ENCODE data around the gene ILRUN.
"Not testable (repeated sequence)": the region's sequence is repeated elsewhere in the genome, so short reads cannot be mapped to it uniquely, and the experiment has no call there.

ILRUN gene

DNA sequence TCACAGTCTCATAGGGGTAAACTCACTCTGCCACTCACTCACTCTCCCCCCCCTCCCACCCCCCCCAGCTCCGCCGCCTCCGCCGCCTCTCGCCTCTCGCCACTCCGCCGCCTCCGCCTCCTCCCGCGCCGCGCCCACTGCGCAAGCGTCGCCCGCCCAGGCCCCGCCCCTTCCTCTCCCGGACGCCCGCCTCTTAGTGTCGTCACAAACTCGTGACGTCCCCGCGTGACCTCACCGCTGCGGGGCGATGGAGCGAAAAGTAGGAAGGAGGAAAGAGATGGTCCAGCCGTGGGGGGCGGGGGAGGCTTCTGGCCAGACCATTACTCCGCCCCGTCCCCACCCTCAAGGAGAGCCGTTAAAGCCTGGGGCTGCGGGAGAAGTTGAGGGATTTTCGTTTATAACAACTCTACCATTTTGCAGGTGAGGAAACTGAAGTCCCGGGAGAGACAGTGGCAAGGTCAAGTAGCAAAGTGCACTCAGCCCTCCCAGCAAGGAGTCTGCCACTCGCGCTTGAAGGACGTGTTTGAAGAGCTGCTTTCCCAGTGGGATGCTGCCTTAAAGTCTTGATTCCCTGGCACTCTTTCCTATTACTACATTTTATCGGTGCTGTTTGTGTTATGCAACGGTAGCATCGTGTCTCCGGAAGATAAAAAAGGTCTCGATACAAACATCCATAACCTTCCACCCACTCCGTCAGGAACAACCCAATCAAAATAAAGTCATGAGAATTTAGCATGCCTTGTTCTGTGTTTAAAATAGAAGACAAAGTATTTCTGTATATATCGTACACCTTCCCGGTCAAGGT is at the start of gene ILRUN:
ILRUN (minus strand) TSS at position 29 of the 805 bp plus-strand sequence. CDS start 164 bp downstream, outside the sequence.
- DNase-seq: peak; percentile 93
- in situ Hi-C loops (cut with HindIII; ENCODE audit: low pct_ligation_motif_present, low pct_unique_long_range_greater_than_20kb, low sequenced_read_pairs): no loop called here

DNA sequence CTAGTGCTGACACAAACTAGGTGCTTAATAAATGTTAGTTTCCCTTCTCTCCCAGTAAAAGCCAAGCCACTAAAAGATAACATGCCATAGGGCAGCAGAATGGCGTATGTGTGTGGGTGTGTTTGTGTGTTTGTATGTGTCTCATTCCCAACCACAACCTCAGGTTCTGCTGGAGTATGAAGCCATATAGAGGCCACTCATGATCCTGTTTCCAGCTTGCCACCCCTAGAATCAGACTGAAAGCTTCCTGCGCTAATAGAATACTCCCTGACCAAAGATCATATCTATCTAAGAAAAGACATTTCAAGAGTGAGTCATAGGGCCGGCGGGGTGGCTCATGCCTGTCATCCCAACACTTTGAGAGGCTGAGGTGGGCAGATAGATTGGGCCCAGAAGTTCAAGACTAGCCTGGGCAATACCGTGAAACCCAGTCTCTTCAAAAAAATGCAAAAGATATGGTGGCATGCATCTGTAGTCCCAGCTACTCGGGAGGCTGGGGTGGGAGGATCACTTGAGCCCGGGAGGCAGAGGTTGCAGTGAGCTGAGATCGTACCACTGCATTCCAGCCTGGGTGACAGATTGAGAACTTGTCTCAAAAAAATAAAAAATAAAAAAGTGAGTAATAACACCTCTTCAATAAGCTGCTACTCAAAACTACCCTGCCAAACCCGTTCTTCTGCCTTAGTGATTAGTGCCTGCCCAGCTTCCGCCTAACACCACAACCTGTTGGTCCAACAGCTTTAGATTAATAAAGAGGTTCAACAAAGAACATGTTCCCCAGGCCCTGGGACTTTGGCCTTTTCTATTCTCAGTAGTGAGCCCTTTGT is 48.9 kb upstream of the ILRUN start:
- in situ Hi-C loops (cut with HindIII; ENCODE audit: low pct_ligation_motif_present, low pct_unique_long_range_greater_than_20kb, low sequenced_read_pairs): no loop called here
- DNase-seq: no peak

DNA sequence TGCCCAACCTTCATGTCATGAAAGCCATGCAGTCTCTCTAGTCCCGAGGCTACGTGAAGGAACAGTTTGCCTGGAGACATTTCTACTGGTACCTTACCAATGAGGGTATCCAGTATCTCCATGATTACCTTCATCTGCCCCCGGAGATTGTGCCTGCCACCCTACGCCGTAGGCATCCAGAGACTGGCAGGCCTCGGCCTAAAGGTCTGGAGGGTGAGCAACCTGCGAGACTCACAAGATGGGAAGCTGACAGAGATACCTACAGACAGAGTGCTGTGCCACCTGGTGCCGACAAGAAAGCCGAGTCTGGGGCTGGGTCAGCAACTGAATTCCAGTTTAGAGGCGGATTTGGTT is 47.7 kb upstream of the ILRUN start:
- in situ Hi-C loops (cut with HindIII; ENCODE audit: low pct_ligation_motif_present, low pct_unique_long_range_greater_than_20kb, low sequenced_read_pairs): not testable (repeated sequence)

DNA sequence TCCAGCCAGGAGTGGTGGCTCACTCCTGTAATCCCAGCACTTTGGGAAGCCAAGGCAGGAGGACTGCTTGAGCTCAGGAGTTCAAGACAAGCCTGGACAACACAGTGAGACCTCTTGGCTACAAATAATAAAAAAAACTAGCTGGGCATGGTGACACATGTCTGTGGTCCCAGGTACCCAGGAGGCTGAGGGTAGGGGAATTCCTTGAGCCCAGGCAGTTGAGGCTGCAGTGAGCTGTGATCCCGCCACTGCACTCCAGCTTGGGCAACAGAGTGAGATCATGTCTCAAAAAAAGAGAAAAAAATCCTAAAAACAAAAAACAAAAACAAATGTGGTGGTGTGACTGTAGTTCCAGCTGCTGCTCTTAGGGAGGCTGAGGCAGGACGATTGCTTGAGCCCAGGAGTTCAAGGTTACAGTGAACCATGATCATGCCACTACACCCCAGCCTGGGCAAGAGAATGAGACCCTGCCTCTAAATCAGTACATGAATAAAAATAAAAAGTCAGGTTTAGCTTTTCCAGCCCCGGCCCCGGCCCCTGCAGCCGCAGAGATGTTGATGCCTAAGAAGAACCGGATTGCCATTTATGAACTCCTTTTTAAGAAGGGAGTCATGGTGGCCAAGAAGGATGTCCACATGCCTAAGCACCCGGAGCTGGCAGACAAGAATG is 47.2 kb upstream of the ILRUN start:
- in situ Hi-C loops (cut with HindIII; ENCODE audit: low pct_ligation_motif_present, low pct_unique_long_range_greater_than_20kb, low sequenced_read_pairs): no loop called here
- DNase-seq: no peak

More for the DNA sequence above, 47.7 kb upstream of the ILRUN start:
- DNase-seq: not testable (repeated sequence)

DNA sequence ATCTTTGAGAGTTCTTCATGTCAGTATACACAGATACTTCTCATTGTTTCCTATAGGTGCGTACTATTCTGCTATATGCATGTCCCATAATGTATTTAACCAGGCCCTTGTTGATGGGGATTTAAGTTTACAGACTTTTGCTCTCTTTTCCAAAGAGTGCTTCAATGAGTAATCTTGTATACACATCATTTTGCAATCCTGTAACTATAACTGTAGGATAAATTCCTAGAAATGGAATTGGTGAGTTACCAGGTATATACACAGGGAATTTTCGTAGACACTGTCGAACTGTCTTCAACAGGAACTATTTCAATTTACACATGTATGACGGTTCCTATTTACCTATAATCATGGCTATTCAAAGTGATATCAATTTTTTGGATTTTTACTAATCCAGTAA is 45.5 kb upstream of the ILRUN start:
- in situ Hi-C loops (cut with HindIII; ENCODE audit: low pct_ligation_motif_present, low pct_unique_long_range_greater_than_20kb, low sequenced_read_pairs): no loop called here

DNA sequence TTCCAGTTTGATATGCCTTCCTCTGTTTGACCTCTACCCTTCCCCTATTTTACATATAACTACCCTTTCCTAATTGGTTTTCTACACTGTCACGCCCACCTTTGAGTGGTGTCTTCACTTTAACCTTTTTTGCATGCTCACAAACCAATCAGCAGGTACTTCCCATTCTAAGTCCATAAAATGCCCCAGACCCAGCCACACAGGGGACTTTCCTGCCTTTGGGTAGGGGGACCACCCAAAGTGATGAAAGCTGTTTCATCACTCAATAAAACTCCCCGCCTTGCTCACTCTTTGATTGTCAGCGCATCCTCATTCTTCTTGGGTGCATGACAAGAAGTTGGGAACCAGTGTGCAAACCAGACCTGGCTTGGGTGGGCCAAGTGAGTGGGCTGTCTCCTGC is 40.3 kb upstream of the ILRUN start:
- no peak for DNase-seq
- in situ Hi-C loops (cut with HindIII; ENCODE audit: low pct_ligation_motif_present, low pct_unique_long_range_greater_than_20kb, low sequenced_read_pairs): no loop called here

More for the DNA sequence above, 45.5 kb upstream of the ILRUN start:
- no peak for DNase-seq

DNA sequence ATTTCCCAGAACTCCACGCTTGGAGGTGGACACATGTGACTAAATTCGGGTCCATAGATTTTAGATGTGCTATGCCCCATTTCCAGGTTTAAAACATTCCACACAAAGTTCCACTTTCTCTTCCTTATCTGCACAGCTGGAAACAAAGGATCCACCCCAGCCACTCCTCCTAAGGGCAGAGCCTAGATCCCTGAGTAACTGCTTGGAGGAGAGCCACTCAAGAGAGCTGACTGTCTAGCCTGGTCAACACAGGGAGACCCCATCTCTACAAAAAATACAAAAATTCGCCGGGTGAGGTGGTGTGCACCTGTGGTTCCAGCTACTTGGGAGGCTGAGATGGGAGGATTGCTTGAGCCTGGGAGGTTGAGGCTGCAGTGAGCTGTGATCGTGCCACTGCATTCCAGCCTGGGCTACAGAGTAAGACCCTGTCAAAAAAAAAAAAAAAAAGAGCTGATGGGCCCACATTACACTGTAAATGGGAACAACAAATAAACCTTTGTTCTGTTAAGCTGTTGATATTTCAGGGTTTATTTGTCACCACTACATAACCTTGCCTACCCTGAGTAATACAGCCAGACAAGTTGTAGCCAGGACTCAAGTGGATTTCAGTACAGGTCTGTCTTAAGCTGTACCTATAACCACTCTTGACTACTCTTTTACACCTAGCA is 35.0 kb upstream of the ILRUN start:
- in situ Hi-C loops (cut with HindIII; ENCODE audit: low pct_ligation_motif_present, low pct_unique_long_range_greater_than_20kb, low sequenced_read_pairs): no loop called here
- no peak for DNase-seq

DNA sequence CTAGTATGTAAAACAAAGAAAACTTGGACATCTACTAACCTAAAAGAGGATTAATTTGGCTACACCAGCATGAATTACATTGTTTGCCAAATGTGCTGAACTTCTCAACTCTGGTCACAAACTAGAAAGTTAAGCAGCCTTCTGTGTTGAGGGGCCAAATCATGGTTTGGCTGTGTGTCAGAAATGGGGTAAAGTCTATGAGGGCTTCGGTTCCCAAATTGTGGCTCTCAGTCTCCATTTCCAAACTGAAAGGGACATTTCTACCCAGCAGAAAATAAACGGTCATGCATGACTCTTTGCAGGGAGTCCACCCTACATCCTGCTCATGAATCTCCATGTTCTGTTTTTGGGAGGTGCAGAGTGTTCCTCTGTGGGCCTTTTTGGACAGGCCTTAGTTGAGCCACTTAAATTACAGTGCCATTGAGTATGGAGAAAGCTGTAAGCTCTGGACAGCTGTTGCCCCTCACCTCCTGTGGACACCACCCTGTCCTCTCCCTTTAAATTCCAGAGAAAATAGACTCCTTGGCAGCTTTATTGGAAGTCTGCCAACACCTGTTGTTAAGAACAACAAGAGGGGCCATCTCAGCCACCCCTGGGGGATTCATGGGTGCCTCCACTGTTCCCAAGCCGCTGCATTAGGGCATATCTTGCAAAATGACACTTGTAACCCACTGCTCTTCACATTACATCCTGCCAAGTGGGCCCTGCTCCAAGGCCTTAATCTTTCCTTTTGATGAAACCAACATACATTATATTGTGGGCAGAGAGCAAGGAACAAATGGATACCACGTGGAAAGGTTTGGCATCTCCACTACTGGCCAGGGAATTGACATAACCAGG is 33.3 kb upstream of the ILRUN start:
- in situ Hi-C loops (cut with HindIII; ENCODE audit: low pct_ligation_motif_present, low pct_unique_long_range_greater_than_20kb, low sequenced_read_pairs): no loop called here
- no peak for DNase-seq

DNA sequence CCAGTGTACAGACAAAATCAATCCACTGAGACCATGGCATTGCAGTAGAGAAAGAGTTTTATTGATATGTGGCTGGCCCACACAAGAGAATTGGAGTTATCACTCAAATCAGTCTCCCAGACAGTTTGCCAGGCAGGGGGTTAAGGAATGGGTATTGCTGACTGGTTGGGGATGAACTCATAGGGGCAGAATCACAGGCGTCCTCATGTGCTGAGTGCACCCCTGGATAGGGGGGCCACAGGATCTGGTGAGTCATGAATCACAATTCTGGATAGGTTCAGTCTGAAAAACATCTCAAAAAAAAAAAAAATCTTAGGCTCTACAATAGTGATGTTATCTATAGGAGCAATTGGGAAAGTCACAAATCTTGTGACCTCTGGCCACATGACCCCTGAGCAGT is 29.5 kb upstream of the ILRUN start:
- DNase-seq: no peak
- in situ Hi-C loops (cut with HindIII; ENCODE audit: low pct_ligation_motif_present, low pct_unique_long_range_greater_than_20kb, low sequenced_read_pairs): no loop called here

DNA sequence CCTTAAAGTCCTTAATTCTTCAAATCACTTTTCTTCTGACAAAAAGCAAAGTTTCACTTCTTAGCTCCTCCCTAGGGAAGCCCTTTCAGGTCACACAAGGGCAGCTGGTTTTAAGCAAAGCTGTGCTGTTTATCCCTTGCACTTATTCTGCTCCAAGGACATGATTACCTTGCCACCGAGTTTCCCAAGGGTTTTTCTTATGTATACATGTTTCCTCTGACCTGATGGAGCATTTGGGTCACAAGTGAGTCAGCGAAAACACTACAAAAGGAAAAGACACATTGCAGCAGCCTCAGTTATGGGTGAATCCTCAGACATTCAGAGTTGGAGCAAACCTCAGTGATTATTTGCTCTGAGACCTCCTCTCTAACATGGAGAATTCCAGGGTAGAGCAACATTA is 26.6 kb upstream of the ILRUN start:
- in situ Hi-C loops (cut with HindIII; ENCODE audit: low pct_ligation_motif_present, low pct_unique_long_range_greater_than_20kb, low sequenced_read_pairs): no loop called here
- no peak for DNase-seq

DNA sequence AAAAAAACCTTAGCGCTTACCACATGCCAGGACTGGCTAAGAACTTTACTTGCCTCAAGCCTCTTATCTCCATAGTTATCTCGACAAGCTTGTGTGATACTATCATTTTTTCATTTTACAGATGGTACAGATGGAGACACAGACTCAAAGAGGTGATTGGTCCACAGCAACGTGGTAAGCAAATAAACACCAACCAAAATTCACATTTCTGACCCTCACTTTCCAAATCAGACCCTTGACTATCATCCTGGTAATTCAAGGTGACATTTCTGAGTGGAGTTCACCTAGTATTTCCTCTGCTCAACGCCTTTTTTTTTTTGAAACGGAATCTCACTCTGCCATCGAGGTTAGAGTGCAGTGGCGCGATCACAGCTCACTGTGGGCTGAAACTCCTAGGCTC is 25.9 kb upstream of the ILRUN start:
- DNase-seq: no peak
- in situ Hi-C loops (cut with HindIII; ENCODE audit: low pct_ligation_motif_present, low pct_unique_long_range_greater_than_20kb, low sequenced_read_pairs): no loop called here

DNA sequence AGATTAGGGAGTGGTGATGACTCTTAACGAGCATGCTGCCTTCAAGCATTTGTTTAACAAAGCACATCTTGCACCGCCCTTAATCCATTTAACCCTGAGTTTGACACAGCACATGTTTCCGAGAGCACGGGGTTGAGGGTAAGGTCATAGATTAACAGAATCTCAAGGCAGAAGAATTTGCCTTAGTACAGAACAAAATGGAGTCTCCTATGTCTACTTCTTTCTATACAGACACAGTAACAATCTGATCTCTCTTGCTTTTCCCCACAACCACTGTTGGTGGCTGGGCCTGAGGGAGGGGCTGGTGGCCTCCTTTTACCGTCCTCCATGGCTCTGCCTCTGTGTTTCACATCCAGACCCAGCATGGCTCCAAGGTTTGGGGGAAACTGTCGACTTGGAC is 23.6 kb upstream of the ILRUN start:
- in situ Hi-C loops (cut with HindIII; ENCODE audit: low pct_ligation_motif_present, low pct_unique_long_range_greater_than_20kb, low sequenced_read_pairs): not testable (repeated sequence)

DNA sequence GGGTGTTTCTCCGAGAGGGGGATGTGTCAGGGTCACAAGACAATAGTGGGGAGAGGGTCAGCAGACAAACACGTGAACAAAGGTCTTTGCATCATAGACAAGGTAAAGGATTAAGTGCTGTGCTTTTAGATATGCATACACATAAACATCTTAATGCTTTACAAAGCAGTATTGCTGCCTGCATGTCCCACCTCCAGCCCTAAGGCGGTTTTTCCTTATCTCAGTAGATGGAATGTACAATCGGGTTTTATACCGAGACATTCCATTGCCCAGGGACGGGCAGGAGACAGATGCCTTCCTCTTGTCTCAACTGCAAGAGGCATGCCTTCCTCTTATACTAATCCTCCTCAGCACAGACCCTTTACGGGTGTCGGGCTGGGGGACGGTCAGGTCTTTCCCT is 23.1 kb upstream of the ILRUN start:
- in situ Hi-C loops (cut with HindIII; ENCODE audit: low pct_ligation_motif_present, low pct_unique_long_range_greater_than_20kb, low sequenced_read_pairs); DNase-seq: not testable (repeated sequence)

More for the DNA sequence above, 23.6 kb upstream of the ILRUN start:
- DNase-seq: not testable (repeated sequence)

DNA sequence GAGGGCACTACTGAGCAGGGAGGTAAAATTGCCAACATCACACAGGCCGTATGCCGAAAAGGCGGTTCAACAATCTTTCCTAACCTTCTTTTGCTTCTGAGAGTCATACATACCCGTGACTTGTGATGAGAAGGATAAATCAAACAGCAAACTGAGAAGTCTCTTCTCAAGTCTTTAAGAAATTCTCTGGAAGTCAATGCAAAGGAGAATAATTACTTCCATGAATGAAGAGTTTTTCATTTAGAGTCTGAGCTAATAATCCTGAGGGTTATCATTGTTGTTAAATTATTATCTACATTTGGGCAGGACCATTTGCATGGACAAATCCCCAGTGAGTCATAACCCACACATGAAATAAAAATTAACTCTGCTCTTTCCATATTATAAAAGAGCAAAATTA is 22.4 kb upstream of the ILRUN start:
- in situ Hi-C loops (cut with HindIII; ENCODE audit: low pct_ligation_motif_present, low pct_unique_long_range_greater_than_20kb, low sequenced_read_pairs): no loop called here
- DNase-seq: no peak

DNA sequence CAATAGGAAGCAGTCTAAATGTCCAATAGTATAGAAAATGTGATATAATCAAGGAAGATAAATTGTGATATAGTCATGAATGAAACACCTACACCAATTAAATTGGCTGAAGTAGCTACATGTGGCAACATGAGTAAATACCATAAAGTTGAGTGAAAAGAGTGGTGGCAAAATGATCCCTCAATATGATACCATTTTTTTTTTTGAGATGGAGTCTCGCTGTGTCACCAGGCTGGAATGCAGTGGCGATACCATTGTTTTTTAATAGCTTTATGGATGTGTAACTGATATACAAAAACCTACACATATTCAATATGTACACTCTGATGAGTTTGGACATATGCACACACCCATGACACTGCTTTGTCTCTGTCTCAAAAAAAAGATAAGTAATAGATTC is 20.9 kb upstream of the ILRUN start:
- in situ Hi-C loops (cut with HindIII; ENCODE audit: low pct_ligation_motif_present, low pct_unique_long_range_greater_than_20kb, low sequenced_read_pairs): no loop called here
- DNase-seq: no peak

DNA sequence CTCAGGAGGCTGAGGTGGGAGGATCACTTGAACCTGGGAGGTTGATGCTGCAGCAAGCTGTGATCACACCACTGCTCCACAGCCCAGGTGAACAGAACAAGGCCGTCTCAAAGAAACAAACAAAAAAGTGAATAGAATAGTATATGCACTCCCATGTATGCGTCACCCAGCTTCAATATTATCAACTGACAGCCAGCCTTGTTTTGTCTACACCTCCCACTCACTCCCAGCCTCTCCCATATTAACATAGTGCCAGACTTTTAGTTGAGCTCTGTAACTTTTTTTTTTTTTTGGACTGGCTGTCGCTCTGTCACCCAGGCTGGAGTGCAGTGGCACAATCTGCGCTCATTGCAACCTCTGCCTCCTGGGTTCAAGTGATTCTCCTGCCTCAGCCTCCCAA is 18.1 kb upstream of the ILRUN start:
- in situ Hi-C loops (cut with HindIII; ENCODE audit: low pct_ligation_motif_present, low pct_unique_long_range_greater_than_20kb, low sequenced_read_pairs): no loop called here
- DNase-seq: no peak

DNA sequence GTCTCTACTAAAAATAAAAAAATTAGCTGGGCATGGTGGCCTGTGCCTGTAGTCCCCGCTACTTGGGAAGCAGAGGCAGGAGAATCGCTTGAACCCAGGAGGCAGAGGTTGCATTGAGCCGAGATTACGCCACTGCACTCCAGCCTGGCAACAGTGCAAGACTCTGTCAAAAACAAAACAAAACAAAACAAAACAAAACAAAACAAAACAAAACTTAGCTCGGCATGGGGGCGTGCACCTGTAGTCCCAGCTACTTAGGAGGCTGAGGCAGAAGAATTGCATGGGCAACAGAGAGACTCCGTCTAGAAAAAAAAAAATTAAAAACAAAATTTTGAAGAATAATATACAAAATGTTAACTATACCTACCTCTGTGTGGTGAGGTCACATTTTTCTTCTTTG is 16.3 kb upstream of the ILRUN start:
- DNase-seq; in situ Hi-C loops (cut with HindIII; ENCODE audit: low pct_ligation_motif_present, low pct_unique_long_range_greater_than_20kb, low sequenced_read_pairs): not testable (repeated sequence)

DNA sequence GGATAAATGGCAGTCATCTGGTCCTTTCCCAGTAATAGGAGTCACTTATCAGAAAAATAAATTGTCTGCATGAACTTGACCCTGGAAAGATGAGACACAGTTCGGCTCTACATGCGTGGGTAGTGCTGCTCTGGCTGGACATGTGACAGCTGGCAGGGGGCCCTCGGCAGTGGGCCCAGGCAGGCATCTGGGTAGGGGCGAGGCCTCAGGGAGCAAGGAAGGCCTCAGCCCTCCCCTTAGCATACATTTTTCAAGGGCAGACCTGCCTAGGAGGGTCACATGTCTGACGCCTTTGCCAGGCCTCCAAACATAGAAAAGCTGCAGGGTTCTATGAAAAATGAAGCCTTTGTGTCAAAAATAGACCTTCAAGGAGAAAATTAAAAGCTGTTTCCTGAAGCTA is 12.8 kb upstream of the ILRUN start:
- in situ Hi-C loops (cut with HindIII; ENCODE audit: low pct_ligation_motif_present, low pct_unique_long_range_greater_than_20kb, low sequenced_read_pairs): no loop called here
- no peak for DNase-seq
